Measurements from ENCODE around the gene ETFA. TPM values are rescaled to one million over a fixed set of nuclear protein-coding genes. Genes with fewer than 3 reads are reported as not detected.
A peak's percentile ranks its signal among the peaks of the same experiment; 100 is the strongest.

The ETFA gene
- total and polyA plus RNA-seq, 11 donors = 210 to 536 (median 309) TPM

DNA sequence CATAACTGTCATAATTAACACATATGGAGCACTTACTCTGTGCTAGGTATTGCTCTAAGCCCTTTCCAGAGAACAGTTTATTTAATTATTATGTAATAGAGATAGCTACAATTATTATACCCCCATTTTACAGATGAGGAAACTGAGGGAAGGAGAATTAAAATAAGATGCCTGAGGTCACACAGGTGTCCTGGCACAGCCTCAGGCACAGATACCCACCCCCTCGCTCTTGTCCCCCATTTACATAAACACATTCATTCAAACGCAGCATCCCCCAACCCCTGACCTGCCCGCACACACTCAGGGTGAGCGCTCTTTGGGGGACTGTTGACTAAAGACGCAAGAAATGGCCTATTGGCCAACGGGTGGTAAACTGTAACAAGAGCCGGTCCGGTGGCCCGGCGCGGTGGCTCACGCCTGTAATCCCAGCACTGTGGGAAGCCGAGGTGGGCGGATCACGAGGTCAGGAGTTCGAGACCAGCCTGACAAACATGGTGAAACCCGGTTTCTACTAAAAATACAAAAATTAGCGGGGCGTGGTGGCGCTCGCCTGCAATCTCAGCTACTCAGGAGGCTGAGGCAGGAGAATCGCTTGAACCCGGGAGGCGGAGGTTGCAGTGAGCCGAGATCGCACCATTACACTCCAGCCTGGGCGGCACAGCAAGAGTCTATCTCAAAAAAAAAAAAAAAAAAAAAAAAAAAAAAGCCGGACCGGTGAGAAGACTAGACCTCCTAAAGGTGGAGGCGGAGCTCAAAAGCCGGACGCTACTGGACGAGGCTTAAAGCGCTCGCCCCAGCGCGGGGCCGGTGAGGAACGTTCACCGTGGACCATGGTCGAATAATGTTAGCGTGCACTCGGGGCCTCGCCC is 23.4 kb upstream of the ETFA start:
- intact Hi-C loops (cut with DNase I) = loop anchor here in 7 of 10 donors (5.0 to 10.0 kb wide), 5 partner anchors 97 to 147 kb away; no protein-coding TSS in a partner anchor
- H3K36me3 ChIP-seq = no peaks in the 10 kb centered on the region
- peaks cover 52 to 75% (median 69%) of the 10 kb centered on the region in 9 donors for H3K27me3 ChIP-seq
- H3K9me3 ChIP-seq = no peaks in the 10 kb centered on the region
- ATAC-seq (no peak), DNase-seq (no peak)
- 21 to 29% (median 23%) methylated on average over 40 to 44 of the region's 44 CpGs for WGBS, 4 donors
- H3K4me1 ChIP-seq = peaks cover 0 to 49% (median 23%) of the 10 kb centered on the region in 12 donors
- TF ChIP-seq, protein P1, sequence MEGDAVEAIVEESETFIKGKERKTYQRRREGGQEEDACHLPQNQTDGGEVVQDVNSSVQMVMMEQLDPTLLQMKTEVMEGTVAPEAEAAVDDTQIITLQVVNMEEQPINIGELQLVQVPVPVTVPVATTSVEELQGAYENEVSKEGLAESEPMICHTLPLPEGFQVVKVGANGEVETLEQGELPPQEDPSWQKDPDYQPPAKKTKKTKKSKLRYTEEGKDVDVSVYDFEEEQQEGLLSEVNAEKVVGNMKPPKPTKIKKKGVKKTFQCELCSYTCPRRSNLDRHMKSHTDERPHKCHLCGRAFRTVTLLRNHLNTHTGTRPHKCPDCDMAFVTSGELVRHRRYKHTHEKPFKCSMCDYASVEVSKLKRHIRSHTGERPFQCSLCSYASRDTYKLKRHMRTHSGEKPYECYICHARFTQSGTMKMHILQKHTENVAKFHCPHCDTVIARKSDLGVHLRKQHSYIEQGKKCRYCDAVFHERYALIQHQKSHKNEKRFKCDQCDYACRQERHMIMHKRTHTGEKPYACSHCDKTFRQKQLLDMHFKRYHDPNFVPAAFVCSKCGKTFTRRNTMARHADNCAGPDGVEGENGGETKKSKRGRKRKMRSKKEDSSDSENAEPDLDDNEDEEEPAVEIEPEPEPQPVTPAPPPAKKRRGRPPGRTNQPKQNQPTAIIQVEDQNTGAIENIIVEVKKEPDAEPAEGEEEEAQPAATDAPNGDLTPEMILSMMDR (IDR thresholded peaks at IDR 0.05) = no peak
- TF ChIP-seq POLR2A (IDR thresholded peaks at IDR 0.05) = no peak
- no peak overlapping the region for H3K27ac ChIP-seq
- H3K4me3 ChIP-seq = peak overlapping the region in 1 of 12 donors; percentile 53

GRCh38 chr15:76333720-76334437 is 22.6 kb upstream of the ETFA start:
- ATAC-seq = no peak
- intact Hi-C loops (cut with DNase I) = loop anchor here in 7 of 10 donors (5.0 to 10.0 kb wide), 5 partner anchors 97 to 147 kb away; no protein-coding TSS in a partner anchor
- WGBS, 4 donors = 48 to 58% (median 53%) methylated on average over 8 to 9 of the region's 9 CpGs
- Histone ChIP-seq H3K4me3 (no peak overlapping the region), H3K4me1 (peaks cover 0 to 41% (median 20%) of the 10 kb centered on the region in 12 donors), H3K27ac (no peak overlapping the region), H3K27me3 (peaks cover 44 to 67% (median 62%) of the 10 kb centered on the region in 9 donors), H3K9me3 (no peaks in the 10 kb centered on the region), H3K36me3 (no peaks in the 10 kb centered on the region)
- no peak for DNase-seq
- TF ChIP-seq, protein P1 (IDR thresholded peaks at IDR 0.05) = peak in 4 of 12 donors; percentile 5 to 24 (median 8)
- no peak for TF ChIP-seq POLR2A (IDR thresholded peaks at IDR 0.05)

DNA sequence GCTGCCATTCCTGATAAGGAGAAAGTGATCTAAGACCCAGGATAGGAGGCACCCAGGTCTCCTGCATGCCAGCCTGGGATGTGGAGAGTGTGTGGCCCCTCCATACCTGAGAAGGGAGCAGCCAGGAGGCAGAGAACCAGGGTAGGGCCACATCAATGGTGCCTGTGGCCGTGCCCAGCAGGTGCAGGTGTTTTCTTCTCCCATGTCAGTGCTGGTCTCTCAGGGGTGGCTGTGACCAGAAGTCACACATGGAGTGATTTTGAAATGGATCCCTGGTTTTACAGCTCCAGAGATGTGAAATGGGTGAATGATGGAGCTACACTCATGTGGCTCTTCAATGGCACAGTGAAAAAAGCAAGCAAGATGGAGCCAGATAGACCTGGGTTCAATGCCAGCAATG is 22.0 kb upstream of the ETFA start:
- Histone ChIP-seq H3K27me3 (peaks cover 38 to 61% (median 56%) of the 10 kb centered on the region in 9 donors), H3K27ac (no peak overlapping the region), H3K36me3 (no peaks in the 10 kb centered on the region), H3K4me3 (no peak overlapping the region), H3K9me3 (no peaks in the 10 kb centered on the region), H3K4me1 (peaks cover 0 to 35% (median 20%) of the 10 kb centered on the region in 12 donors)
- DNase-seq (no peak), ATAC-seq (no peak)
- 83 to 100% (median 97%) methylated on average over 1 of the region's 1 CpG for WGBS, 4 donors
- intact Hi-C loops (cut with DNase I) = loop anchor here in 7 of 10 donors (5.0 to 10.0 kb wide), 5 partner anchors 96 to 146 kb away; no protein-coding TSS in a partner anchor
- TF ChIP-seq, protein P1 (IDR thresholded peaks at IDR 0.05) = no peak
- TF ChIP-seq POLR2A (IDR thresholded peaks at IDR 0.05) = no peak
